Myometrial cell (primary cell): ENCODE data around the gene MBD6. TPM values are rescaled to one million over a fixed set of nuclear protein-coding genes. Genes with fewer than 3 reads are reported as not detected.

Experiments
- total RNA-seq: library from RNA; depleted of rRNA; stranded (reverse); fragments of >200 nt; gene quantifications from 2 replicates; pipeline ENCODE4 v1.2.3, GENCODE V29; 2015

Gene MBD6
- total RNA-seq: 5.8 and 7.5 TPM in 2 replicates

GRCh38 chr12:57522011-57522886 lies at the start of gene MBD6:
MBD6 (plus strand) TSS chr12:57522824; CDS start chr12:57524304, 1,480 bp downstream.

DNA sequence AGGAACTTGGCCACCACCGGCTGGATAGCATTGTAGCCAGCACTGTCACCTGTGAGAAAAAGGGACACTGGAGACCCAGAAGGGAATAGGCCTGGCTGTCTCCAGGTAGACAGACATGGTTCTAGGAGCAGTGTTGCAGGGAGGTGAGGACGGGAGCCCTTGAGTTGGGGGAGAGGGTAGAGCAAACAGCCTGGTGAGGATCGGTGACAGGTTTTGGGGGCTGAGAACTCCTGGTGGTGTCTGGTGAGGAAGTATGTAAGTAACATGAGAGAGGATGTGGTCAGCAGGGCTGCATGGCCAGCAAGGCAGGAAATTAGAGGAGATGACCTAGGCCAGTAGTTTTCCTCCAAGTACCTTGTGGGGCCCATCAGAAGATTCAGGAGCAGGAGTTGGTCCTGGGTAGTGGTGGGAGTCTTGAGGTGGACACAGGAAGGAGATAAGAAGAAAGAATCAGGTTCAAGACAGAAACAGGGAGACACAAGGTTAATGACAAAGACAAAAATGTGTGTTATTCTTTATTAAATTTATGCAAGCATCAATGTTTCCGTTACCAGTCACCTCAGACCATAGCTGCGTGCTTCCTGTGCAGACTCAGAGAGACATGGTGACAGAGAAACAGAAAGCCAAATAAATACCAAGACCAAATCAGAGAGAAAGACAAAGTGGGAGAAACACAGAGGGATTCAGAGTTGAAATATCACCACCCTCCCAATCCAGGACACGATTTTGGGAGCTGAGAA lies 43.1 kb upstream of the MBD6 start, which contains the start of gene ARHGAP9:
TSS of gene ARHGAP9 (minus strand) at position 491 of the 740 bp plus-strand sequence. CDS start at position 31, 460 bp downstream.

GRCh38 chr12:57487597-57488401 lies 34.8 kb upstream of the MBD6 start, which contains the start of gene MARS1:
MARS1 (plus strand) TSS chr12:57488068; CDS start chr12:57488091, 23 bp downstream.

GRCh38 chr12:57520053-57520818 lies 2.4 kb upstream of the MBD6 start, which contains the start of gene DDIT3:
DDIT3 (minus strand) TSS chr12:57520514; CDS start chr12:57517406, 3,108 bp downstream.

GRCh38 chr12:57546438-57547287 lies 24.0 kb downstream of the MBD6 start, which contains the start of gene DCTN2:
DCTN2 (minus strand) TSS chr12:57547192; CDS start chr12:57547063, 129 bp downstream.

GRCh38 chr12:57549909-57550640 lies 27.5 kb downstream of the MBD6 start, which contains the start of gene KIF5A:
KIF5A (plus strand) TSS chr12:57550044; CDS start chr12:57550272, 228 bp downstream.

Other genes with a start within 250 kb of the MBD6 start
- 19.3 and 23.9 TPM in 2 replicates for gene R3HDM2, start 91.8 kb upstream of the MBD6 start, total RNA-seq
- gene INHBC, start 88.0 kb upstream of the MBD6 start, total RNA-seq: not detected in 2 replicates
- 3.5 and 6.2 TPM in 2 replicates for gene INHBE, start 67.5 kb upstream of the MBD6 start, total RNA-seq
- gene GLI1, start 63.0 kb upstream of the MBD6 start, total RNA-seq: 1.4 and 3.7 TPM in 2 replicates
- gene ARHGAP9, start 43.0 kb upstream of the MBD6 start, total RNA-seq: 0.18 TPM in 1 of 2 replicates, not detected in the other
- gene MARS1, start 34.8 kb upstream of the MBD6 start, total RNA-seq: 166 and 202 TPM in 2 replicates
- 32.9 and 42.7 TPM in 2 replicates for gene DDIT3, start 2.3 kb upstream of the MBD6 start, total RNA-seq
- 175 and 242 TPM in 2 replicates for gene DCTN2, start 24.4 kb downstream of the MBD6 start, total RNA-seq
- gene KIF5A, start 27.2 kb downstream of the MBD6 start, total RNA-seq: 0.29 and 0.89 TPM in 2 replicates
- gene PIP4K2C, start 68.4 kb downstream of the MBD6 start, total RNA-seq: 19.8 and 32.0 TPM in 2 replicates
- 29.4 and 33.7 TPM in 2 replicates for gene DTX3, start 82.0 kb downstream of the MBD6 start, total RNA-seq
- gene ARHGEF25, start 88.6 kb downstream of the MBD6 start, total RNA-seq: 42.4 and 51.6 TPM in 2 replicates
- 1.9 and 8.4 TPM in 2 replicates for gene B4GALNT1, start 110.4 kb downstream of the MBD6 start, total RNA-seq
- 207 and 276 TPM in 2 replicates for gene OS9, start 171.3 kb downstream of the MBD6 start, total RNA-seq
- gene AGAP2, start 215.9 kb downstream of the MBD6 start, total RNA-seq: under 0.01 TPM in 1 of 2 replicates, not detected in the other
- gene TSPAN31, start 222.2 kb downstream of the MBD6 start, total RNA-seq: 80.4 and 86.0 TPM in 2 replicates
- 137 and 172 TPM in 2 replicates for gene CDK4, start 229.5 kb downstream of the MBD6 start, total RNA-seq
- 0.71 and 3.7 TPM in 2 replicates for gene MARCHF9, start 232.3 kb downstream of the MBD6 start, total RNA-seq
- gene CYP27B1, start 244.3 kb downstream of the MBD6 start, total RNA-seq: 1.4 TPM in 1 of 2 replicates, not detected in the other
- 11.7 and 19.0 TPM in 2 replicates for gene METTL1, start 249.3 kb downstream of the MBD6 start, total RNA-seq
- 4.6 and 9.7 TPM in 2 replicates for gene EEF1AKMT3, start 249.8 kb downstream of the MBD6 start, total RNA-seq